Thyroid gland (tissue), 4 donors: ENCODE results near the gene IMPA2.

Experiments
- CTCF ChIP-seq, 6 experiments: fragments of 200-600 bp in 3 of 6; fragments of 450-650 bp in 3 of 6; sonication (generic) in 3 of 6; IDR thresholded peaks; one replicate each; pipeline ENCODE4 v1.5.1; 2016 to 2019; ENCODE audit warnings: antibody characterized with exemption in 6 of 6, mild to moderate bottlenecking in 2 of 6, inconsistent platforms in 1 of 6, moderate library complexity in 1 of 6
- POLR2A ChIP-seq, 2 donors: fragments of 450-650 bp; IDR thresholded peaks; one replicate each; pipeline ENCODE4 v1.6.1; 2017; ENCODE audit warnings: antibody characterized with exemption in 2 of 2, mild to moderate bottlenecking in 2 of 2, moderate library complexity in 1 of 2

GRCh38 chr18:12015416-12016062, 34.2 kb downstream of the IMPA2 start:
- TF ChIP-seq CTCF (IDR thresholded peaks at IDR 0.05) (no peak), POLR2A (IDR thresholded peaks at IDR 0.05) (no peak)
